Measurements from ENCODE around the gene SIRPB2. TPM values are rescaled to one million over a fixed set of nuclear protein-coding genes. Genes with fewer than 3 reads are reported as not detected.
A peak's percentile ranks its signal among the peaks of the same experiment; 100 is the strongest.

The SIRPB2 gene
- total and polyA plus RNA-seq, 9 donors: 0.88 to 3.8 (median 1.4) TPM

- H3K4me1 ChIP-seq (ENCODE audit: insufficient read depth): no peaks in the 10 kb centered on the region
- H3K9me3 ChIP-seq: no peaks in the 10 kb centered on the region
- no peaks in the 10 kb centered on the region for H3K36me3 ChIP-seq
- intact Hi-C loops (cut with DNase I): no loop called here
- WGBS, 3 donors: 89 to 96% (median 90%) methylated on average over 2 of the region's 2 CpGs
- H3K4me3 ChIP-seq: no peak overlapping the region
- no peak for TF ChIP-seq EP300 (IDR thresholded peaks at IDR 0.05)
- TF ChIP-seq CTCF (IDR thresholded peaks at IDR 0.05): no peak
- no peak for TF ChIP-seq POLR2A (IDR thresholded peaks at IDR 0.05)
- H3K27ac ChIP-seq: no peak overlapping the region
- no peak for DNase-seq
- no peaks in the 10 kb centered on the region for H3K27me3 ChIP-seq
These were observed 20.0 kb downstream of the SIRPB2 start for GRCh38 chr20:1471242-1471641.

DNA sequence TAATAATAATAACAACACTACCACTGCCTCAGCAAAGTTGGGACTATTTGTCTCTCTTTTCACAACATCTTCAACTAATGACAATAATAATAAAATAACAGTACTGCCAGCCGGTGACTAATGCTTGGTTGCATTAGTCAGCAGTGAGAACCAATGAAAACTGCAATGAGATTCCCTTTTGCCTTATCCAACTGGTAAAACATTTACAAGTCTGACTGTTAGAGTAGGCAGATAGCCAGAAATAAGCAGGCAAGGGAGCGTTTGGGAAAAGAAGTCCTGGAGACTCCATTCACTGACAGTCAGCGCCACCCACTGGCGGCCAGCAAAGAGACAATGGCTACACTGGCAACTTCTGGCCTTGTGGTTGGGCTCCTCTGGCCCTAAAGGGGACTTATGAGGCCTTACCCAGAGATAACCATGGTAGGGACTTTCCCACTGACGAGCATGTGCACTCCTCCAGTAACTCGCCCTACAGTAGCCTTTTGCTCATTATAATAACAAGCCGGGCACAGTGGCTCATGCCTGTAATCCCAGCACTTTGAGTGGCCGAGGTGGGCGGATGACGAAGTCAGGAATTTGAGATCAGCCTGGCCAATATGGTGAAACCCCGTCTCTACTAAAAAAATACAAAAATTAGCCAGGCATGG is 21.2 kb downstream of the SIRPB2 start:
- TF ChIP-seq EP300 (IDR thresholded peaks at IDR 0.05) (no peak), CTCF (IDR thresholded peaks at IDR 0.05) (peak in 1 of 3 donors; percentile 11), POLR2A (IDR thresholded peaks at IDR 0.05) (no peak)
- no peaks in the 10 kb centered on the region for H3K9me3 ChIP-seq
- no peaks in the 10 kb centered on the region for H3K36me3 ChIP-seq
- peak; percentile 27 to 66 (median 48) for DNase-seq
- no peak overlapping the region for H3K4me3 ChIP-seq
- no peaks in the 10 kb centered on the region for H3K27me3 ChIP-seq
- H3K27ac ChIP-seq: no peak overlapping the region
- H3K4me1 ChIP-seq (ENCODE audit: insufficient read depth): peaks cover 8% of the 10 kb centered on the region
- intact Hi-C loops (cut with DNase I): loop anchor here in 2 of 4 donors (5.0 kb wide), 3 partner anchors 78 to 353 kb away; partner anchors contain the start of genes FKBP1A (in 1 of the 2) and PSMF1 (in 1 of the 2)
- WGBS, 3 donors: 18 to 21% (median 20%) methylated on average over 11 of the region's 11 CpGs

DNA sequence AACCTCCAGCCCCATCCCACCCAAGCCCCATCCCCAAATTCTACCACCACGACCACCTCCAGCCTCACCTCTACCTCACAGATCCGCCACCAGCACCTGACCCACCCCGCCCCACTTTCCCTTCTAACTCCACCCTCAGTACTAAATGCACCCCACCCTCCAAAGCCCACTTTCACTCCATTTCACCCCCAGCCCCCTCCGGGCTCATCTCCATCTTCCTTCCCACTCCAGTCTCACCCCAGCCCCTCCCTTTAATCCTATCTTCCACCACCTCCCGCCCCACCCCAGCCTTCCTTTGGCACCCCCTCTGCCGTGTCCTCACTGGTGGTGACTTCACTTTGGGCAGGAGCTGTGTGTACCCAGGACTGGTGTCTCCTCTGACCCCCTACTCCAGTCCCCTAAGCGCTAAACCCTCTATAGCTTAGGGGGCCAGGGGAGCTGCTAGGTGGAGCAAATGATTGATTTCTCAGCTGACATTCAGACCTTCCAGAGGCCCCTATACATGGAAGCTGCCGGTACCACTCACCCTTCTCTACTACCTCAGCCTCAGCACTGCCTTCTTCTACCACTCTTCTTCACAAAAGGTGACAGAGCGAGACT is 21.8 kb downstream of the SIRPB2 start:
- intact Hi-C loops (cut with DNase I): loop anchor here in 2 of 4 donors (5.0 kb wide), 3 partner anchors 77 to 352 kb away; partner anchors contain the start of genes FKBP1A (in 1 of the 2) and PSMF1 (in 1 of the 2)
- WGBS, 3 donors: 56 to 65% (median 63%) methylated on average over 9 of the region's 9 CpGs
- Histone ChIP-seq H3K9me3 (no peaks in the 10 kb centered on the region), H3K36me3 (no peaks in the 10 kb centered on the region), H3K4me3 (no peak overlapping the region), H3K27ac (no peak overlapping the region), H3K4me1 (ENCODE audit: insufficient read depth) (peaks cover 10% of the 10 kb centered on the region), H3K27me3 (no peaks in the 10 kb centered on the region)
- no peak for DNase-seq
- TF ChIP-seq POLR2A (IDR thresholded peaks at IDR 0.05) (no peak), EP300 (IDR thresholded peaks at IDR 0.05) (no peak), CTCF (IDR thresholded peaks at IDR 0.05) (no peak)

DNA sequence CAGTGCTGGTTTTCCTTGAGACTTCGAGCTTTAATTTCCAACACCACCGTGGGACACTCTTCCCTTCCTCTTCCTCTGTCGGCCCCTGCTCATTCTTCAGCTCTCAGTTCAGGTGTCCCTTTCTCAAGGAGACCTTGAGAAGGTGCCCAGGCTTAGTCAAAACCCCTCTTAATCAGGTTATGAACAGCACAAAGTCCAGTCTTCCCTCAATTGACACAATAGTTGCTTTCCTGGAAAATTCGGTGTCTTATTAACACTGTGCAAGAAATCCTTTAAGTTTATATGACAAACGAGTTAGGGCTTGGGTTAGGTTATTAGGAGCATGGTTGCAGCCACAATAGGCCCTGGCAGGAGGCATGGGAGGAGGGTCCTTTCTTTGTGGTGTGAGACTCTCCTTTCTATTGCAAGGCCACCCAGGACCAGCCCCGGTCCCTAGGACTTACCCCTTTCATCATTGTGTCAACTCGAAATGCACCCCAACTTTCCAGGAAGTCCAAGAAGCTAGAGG is 23.0 kb downstream of the SIRPB2 start:
- no peak overlapping the region for H3K27ac ChIP-seq
- 69 to 86% (median 71%) methylated on average over 7 of the region's 7 CpGs for WGBS, 3 donors

More for the DNA sequence above, 23.0 kb downstream of the SIRPB2 start:
- H3K36me3 ChIP-seq: no peaks in the 10 kb centered on the region
- no peaks in the 10 kb centered on the region for H3K9me3 ChIP-seq
- no peaks in the 10 kb centered on the region for H3K27me3 ChIP-seq
- no peak for TF ChIP-seq EP300 (IDR thresholded peaks at IDR 0.05)
- no peak for TF ChIP-seq CTCF (IDR thresholded peaks at IDR 0.05)
- no peak for TF ChIP-seq POLR2A (IDR thresholded peaks at IDR 0.05)
- no peak for DNase-seq
- H3K4me1 ChIP-seq (ENCODE audit: insufficient read depth): peaks cover 10% of the 10 kb centered on the region
- intact Hi-C loops (cut with DNase I): loop anchor here in 2 of 4 donors (5.0 kb wide), 3 partner anchors 76 to 351 kb away; partner anchors contain the start of genes FKBP1A (in 1 of the 2) and PSMF1 (in 1 of the 2)
- no peak overlapping the region for H3K4me3 ChIP-seq
